Astrocyte (in vitro differentiated cells and primary cell): ENCODE data around the gene METTL2B.
"Not testable (repeated sequence)": the region's sequence is repeated elsewhere in the genome, so short reads cannot be mapped to it uniquely, and the experiment has no call there.

ENCODE experiments used
- EZH2 ChIP-seq: IDR thresholded peaks from 2 replicates; pipeline ENCODE4 v1.6.1; 2012; ENCODE audit warnings: mild to moderate bottlenecking, low read length, inconsistent platforms; ENCODE audit not compliant: insufficient read depth
- TF ChIP-seq, protein P1 (sequence below): IDR thresholded peaks from 2 replicates; pipeline ENCODE4 v1.5.1; 2011; ENCODE audit warnings: low read depth, mild to moderate bottlenecking, inconsistent platforms, low read length, moderate library complexity; ENCODE audit not compliant: insufficient read depth

GRCh38 chr7:128511692-128512091 lies 35.1 kb downstream of the METTL2B start:
- TF ChIP-seq, protein P1, sequence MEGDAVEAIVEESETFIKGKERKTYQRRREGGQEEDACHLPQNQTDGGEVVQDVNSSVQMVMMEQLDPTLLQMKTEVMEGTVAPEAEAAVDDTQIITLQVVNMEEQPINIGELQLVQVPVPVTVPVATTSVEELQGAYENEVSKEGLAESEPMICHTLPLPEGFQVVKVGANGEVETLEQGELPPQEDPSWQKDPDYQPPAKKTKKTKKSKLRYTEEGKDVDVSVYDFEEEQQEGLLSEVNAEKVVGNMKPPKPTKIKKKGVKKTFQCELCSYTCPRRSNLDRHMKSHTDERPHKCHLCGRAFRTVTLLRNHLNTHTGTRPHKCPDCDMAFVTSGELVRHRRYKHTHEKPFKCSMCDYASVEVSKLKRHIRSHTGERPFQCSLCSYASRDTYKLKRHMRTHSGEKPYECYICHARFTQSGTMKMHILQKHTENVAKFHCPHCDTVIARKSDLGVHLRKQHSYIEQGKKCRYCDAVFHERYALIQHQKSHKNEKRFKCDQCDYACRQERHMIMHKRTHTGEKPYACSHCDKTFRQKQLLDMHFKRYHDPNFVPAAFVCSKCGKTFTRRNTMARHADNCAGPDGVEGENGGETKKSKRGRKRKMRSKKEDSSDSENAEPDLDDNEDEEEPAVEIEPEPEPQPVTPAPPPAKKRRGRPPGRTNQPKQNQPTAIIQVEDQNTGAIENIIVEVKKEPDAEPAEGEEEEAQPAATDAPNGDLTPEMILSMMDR = not testable (repeated sequence)
- not testable (repeated sequence) for TF ChIP-seq EZH2
